Mesenteric fat pad (tissue), 1 donor: Measurements from ENCODE around the gene CRYL1. TPM values are rescaled to one million over a fixed set of nuclear protein-coding genes. Genes with fewer than 3 reads are reported as not detected.

Source experiments
- DNase-seq: peaks from one replicate; pipeline ENCODE4 v3.0.0-alpha.2; 2020; ENCODE audit warnings: low spot score
- total RNA-seq: library from RNA; stranded (reverse); fragmentation: NEBNext Ultra II Directional; extraction: Animal tissue kit (Norgen Biotek cat#: 25700); gene quantifications from one replicate; pipeline ENCODE4 v1.2.1, GENCODE V29; 2021
- donor health status: DM: yes; HTN: yes; CAD: no.

Gene CRYL1
- total RNA-seq, 1 donor from 2014 or later = 31.0 TPM

GRCh38 chr13:20528452-20528851, 2.8 kb upstream of the CRYL1 start:
- no peak for DNase-seq

- DNase-seq = no peak
These were observed 1.0 kb upstream of the CRYL1 start for GRCh38 chr13:20526664-20527063.

DNA sequence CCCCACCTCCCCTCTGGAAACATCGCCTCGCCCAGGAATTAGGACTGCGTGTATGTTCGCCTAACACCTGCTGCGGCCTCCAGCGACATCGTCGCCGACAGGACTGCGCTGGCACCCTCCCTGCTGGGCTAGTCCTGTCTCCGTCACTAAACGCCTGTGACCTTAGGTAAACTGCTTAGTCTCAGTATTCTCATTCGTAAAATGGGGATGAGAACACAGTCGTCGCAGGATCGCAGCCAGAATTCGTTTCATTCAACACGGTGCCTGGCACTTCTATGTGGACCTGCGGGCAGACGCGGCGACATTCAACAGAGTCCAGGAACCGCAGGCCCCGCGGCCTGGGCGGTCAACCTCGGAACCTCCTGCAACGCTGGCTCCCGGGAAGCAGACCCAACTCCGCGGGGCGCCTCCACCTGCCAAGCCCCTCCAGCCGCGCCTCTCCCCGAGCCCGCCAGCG, 485 bp downstream of the CRYL1 start:
- DNase-seq = no peak

GRCh38 chr13:20521364-20522115, 4.1 kb downstream of the CRYL1 start:
- DNase-seq = no peak

DNA sequence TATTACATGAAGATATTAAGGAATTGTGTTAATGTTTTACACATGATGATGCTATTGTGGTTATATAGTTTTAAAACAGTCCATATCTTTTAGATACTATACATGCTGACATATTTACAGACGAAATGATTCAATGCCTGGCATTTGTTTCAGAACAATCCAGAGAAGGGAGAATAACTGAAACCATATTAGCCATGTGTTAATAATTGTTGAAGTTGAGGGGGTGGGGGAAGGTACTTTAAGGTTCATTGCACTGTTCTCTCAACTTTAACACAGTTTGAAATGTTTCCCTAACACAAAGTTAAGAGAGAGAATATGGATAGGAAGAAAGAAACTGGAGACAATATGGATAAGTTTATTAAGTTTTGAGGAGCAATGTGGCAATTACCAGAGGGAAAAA, 5.8 kb downstream of the CRYL1 start:
- DNase-seq = no peak

GRCh38 chr13:20518660-20519100, 7.0 kb downstream of the CRYL1 start:
- no peak for DNase-seq

GRCh38 chr13:20514866-20515265, 10.8 kb downstream of the CRYL1 start:
- DNase-seq = no peak

- DNase-seq = no peak
These were observed 12.1 kb downstream of the CRYL1 start for GRCh38 chr13:20513466-20513995.

DNA sequence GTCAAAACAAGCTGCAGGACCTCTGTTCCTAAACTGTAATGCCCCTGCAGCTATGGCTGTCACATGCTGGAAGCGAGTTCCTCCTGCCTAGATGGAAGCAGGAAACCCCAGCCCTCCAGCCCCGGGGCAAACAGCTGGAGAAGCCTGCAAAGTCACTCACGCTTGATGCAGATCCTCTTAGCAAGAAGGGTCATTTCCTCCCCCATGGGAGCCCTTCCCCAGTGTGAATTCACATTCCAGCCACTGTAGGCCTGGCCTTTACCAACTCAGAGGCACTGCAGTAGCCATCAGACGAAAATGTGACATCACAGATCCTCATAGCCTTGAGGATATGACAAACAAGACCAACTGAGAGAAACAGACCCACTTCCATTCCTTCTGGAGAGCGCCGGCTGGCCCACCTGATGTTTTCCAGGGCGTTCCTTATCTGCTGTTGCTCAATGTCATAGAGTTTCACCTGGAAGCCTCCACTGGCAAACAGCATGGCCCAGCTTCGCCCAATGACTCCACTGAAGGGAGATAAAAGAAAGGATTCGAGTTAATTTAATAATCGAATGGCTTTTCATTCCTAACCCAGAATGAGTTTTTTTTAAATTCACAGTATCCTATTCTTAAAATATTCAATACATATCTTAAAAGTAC, 13.5 kb downstream of the CRYL1 start:
- DNase-seq = no peak

DNA sequence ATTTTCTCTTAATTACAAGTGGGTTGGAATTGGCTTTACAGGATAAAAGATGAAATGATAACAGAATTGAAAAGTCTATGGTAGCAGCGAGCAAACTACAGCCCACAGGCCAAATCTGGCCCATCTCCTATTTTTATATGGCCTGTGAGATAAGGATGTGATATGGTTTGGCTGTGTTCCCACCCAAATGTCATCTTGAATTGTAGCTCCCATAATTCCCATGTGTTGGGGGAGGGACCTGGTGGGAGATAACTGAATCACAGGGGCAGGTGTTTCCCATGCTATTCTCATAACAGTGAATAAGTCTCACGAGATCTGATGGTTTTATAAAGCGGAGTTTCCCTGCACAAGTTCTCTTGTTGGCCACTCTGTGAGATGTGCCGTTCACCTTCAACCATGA, 19.0 kb downstream of the CRYL1 start:
- no peak for DNase-seq

- no peak for DNase-seq
These were observed 20.0 kb downstream of the CRYL1 start for GRCh38 chr13:20505405-20506366.

GRCh38 chr13:20503088-20504083, 22.3 kb downstream of the CRYL1 start:
- DNase-seq = no peak

DNA sequence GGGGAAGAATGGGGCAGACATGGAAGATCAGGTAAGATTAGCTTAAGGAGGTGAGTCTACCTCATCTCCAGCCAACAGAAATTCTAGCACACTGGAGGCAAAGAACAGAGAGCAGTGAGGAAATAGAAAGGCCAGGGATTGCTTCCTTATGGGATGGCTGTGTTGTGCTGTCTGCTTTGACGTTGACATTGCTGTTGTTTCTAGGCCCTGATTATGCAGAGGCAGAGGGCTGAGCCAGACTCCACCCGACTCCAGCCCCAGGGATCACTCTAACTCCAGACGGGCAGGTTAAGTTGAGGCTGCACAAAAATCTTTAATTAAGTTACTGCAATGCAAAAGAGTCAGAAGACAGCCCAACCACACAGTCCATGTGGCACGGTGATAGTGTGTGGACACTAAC, 24.1 kb downstream of the CRYL1 start:
- no peak for DNase-seq

- no peak for DNase-seq
These were observed 24.5 kb downstream of the CRYL1 start for GRCh38 chr13:20501120-20501519.

GRCh38 chr13:20499986-20500385, 25.7 kb downstream of the CRYL1 start:
- DNase-seq = no peak

- no peak for DNase-seq
These were observed 27.0 kb downstream of the CRYL1 start for GRCh38 chr13:20498659-20499058.

DNA sequence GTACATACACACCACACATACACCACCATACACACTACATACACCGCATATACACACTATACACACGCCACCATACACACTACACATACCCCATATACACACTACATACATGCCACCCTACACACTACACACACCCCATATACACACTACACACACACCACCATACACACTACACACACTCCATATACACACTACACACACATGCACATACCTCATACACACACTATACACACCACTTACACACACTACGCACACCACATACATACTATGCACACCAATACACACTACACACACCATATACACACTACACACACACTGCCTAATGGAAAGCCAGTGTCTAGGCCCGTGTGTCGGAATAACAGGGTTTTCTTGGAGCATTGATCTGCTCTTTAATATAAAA, 27.5 kb downstream of the CRYL1 start:
- DNase-seq = no peak

GRCh38 chr13:20497006-20497775, 28.5 kb downstream of the CRYL1 start:
- DNase-seq = no peak
